ENCODE measurements around the gene TFCP2L1.
"Not testable (repeated sequence)": the region's sequence is repeated elsewhere in the genome, so short reads cannot be mapped to it uniquely, and the experiment has no call there.

The TFCP2L1 gene, protein sequence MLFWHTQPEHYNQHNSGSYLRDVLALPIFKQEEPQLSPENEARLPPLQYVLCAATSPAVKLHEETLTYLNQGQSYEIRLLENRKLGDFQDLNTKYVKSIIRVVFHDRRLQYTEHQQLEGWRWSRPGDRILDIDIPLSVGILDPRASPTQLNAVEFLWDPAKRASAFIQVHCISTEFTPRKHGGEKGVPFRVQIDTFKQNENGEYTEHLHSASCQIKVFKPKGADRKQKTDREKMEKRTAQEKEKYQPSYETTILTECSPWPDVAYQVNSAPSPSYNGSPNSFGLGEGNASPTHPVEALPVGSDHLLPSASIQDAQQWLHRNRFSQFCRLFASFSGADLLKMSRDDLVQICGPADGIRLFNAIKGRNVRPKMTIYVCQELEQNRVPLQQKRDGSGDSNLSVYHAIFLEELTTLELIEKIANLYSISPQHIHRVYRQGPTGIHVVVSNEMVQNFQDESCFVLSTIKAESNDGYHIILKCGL

DNA sequence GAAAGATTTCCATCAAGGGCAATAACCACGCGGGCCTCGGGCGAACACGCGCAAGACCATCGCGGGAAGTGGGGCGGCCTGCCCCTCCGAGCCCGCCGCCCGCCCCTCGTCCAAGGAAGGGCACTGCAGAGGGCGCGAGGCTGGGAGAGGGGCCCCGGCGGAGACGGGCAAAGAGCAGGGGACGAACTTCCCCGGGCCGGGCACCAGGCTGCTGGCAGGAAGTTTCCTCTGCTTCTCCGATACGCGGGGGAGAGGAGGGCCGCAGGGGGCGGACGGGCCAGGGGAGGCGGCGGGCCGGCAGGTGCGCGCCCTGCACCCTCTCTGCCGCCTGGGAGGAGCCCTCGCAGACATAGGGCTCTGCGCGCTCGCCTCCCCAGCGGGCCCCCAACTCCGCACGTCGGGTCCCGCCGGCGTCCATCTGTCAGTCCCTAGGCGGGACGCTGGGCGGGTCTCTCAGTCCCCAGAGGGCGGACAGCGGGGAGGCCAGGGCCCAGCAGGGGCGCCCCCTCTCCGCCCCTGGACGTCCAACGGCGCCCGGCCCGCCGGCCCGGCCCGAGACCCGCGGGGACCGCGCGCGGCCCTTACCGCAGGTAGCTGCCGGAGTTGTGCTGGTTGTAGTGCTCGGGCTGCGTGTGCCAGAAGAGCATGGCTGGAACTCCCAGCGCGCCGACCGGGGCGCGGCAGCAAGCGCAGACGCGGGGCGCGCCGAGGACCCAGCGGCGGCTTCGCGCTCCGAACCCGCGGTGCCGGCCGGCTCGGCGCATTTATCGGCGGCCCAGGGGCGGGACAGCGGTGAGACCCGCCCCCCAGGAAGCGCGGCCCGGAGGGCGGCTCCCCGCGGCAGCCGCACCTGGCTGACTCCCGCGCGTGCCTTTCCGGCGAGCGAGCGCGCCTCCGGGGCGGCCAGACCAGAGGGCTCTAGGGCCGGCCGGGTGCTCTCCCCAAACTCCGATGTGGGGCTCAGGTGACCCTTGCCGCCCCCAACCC lies at the start of gene TFCP2L1:
Gene TFCP2L1 (minus strand): TSS at position 740 of the 987 bp plus-strand sequence. CDS start 93 bp downstream, at position 647.
- DNase-seq (ENCODE audit: low read depth) = no peak

DNA sequence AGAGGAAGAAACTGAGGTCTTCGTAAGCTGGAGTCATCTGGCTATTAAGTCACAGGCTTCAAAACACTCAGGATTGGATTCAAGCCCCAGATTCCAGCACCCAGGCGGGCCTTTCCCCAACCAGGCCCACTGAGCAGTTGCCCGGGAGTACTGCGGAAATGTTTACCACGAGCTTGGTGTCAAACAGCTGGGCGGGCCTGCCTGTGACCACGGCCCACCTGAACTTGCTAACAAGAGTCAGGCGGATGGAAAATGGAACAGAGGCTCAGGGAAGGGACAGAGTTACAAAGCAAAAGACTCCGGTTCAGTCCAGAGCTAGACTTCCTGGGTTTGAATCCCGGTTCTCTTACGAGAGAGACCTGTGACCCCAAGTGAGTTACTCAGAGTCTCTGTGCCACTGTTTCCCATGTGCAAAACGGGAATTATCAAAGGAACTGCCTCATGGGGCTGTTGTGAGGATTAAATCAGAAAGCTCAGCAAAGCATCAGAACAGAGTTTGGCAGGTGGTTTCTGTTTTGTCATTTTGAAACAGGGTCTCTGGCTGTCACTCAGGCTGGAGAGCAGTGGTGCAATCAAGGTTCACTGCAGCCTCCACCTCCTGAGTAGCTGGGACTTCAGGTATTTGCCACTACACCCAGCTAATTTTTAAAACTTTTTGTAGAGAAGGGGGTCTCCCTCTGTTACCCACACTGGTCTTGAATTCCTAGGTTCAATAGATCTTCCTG lies 49.0 kb upstream of the TFCP2L1 start:
- no peak for DNase-seq (ENCODE audit: low read depth)

DNA sequence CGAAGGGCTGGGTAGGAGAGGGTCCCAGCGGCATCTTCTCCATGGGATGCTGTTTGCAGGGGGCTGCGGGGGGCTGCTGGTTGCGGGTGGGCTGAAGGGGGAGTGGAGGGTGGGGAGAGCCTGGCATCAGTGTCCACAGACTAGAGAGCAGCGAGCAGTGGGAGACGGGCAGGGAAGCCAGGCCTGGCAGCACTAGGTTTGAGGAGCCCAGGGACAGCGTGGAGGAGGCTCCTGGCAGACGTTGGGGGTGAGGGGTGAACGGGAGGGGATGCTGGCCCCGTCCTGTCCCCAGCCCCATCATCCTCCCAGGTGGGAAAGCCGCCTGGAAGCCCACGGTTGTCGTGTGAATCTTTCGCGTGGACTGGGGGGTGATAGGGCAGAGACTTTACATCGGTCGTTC lies 48.2 kb upstream of the TFCP2L1 start:
- no peak for DNase-seq (ENCODE audit: low read depth)

DNA sequence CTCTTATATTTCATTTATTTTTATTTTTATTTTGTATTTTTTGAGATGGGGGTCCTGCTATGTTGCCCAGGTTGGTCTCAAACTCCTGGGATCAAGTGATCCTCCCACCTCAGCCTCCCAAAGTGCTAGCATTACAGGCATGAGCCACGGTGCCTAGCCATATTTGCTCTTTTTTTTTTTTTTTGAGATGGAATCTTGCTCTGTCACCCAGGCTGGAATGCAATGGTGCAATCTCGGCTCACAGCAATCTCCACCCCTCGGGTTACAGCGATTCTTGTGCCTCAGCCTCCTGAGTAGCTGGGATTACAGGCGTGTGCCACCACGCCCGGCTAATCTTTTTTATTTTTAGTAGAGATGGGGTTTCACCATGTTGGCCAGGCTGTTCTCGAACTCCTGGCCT lies 46.3 kb upstream of the TFCP2L1 start:
- not testable (repeated sequence) for DNase-seq (ENCODE audit: low read depth)

DNA sequence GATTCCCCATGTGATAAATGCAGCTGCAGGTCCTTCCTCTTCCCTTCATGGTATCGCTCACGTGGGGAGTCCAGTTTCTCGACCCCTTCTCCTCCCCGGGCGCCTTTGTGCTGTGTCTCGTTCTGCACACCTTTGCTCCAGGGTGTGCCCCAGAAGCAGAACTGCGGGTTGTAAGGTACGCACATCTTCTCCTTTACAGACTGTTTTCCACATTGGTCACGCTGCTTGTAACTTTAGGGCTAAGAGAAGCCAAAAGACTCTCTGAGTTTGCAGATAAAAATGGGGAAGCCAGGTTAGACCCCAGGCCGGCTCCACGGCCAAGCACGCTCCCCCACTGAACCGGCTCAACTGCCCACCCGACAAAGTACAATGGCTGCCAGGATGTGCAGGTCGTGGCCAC lies 45.9 kb upstream of the TFCP2L1 start:
- DNase-seq (ENCODE audit: low read depth) = no peak

DNA sequence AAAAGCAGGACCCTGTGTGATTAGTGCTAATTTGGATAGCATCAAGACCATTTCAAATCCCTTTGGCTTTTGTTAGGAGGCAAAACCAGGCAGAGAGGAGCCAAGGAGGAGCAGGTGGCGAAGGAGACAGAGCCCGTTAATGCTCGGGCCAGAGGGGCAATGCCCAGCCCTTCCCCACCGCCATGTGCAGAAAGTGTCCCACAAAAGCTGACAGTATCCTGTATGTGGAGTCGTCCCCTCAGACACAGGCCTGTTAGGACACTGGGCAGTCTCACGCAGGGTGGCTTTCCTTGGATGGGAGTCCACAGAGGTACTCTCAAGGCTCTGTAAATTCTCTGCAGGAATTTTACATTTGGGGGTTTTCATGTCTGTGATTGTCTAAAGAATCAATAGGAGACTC lies 44.8 kb upstream of the TFCP2L1 start:
- no peak for DNase-seq (ENCODE audit: low read depth)

DNA sequence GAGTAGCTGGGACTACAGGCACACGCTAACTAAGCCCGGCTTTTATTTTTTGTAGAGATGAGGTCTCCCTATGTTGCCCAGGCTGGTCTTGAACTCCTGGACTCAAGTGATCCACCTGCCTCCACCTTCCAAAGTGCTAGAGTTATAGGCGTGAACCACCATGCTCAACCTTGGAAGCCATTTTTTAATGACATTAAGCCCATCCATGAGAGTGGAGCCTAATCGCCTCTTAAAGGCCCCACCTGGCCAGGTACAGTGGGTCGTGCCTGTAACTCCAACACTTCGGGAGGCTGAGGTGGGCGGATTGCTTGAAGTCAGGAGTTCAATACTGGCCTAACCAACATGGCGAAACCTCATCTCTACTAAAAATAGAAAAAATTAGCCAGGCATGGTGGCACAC lies 41.6 kb upstream of the TFCP2L1 start:
- no peak for DNase-seq (ENCODE audit: low read depth)

DNA sequence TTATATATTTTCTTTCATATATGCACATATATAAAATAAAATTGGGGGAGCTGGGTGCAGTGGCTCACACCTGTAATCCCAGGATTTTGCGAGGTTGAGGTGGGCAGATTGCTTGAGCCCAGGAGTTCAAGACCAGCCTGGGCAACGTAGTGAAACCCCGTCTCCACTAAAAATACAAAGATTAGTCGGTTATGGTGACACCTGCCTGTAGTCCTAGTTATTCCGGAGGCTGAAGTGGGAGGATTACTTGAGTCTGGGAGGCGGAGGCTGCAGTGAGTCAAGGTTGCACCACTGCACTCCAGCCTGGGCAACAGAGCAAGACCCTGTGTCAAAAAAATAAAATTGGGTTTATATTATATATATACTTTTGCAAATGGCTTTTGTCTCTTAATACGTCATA lies 39.6 kb upstream of the TFCP2L1 start:
- no peak for DNase-seq (ENCODE audit: low read depth)

DNA sequence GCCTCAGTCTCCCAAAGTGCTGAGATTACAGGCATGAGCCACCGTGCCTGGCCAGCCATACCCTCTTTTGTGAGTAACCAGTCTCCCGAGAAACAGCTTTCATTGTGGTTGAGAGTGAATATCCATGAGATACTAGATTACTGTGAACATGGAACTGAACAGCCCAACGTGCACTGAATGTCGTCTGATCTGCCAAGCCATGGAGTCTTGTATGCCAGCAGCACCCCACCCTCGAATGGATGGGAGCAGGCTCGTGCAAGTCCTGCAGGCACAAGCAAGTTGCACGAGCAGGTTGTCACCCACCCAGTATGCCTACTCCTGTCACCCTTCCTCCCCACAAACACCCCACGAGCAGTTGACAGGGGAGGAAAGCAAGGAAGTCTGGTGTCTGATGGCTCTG lies 36.5 kb upstream of the TFCP2L1 start:
- no peak for DNase-seq (ENCODE audit: low read depth)

DNA sequence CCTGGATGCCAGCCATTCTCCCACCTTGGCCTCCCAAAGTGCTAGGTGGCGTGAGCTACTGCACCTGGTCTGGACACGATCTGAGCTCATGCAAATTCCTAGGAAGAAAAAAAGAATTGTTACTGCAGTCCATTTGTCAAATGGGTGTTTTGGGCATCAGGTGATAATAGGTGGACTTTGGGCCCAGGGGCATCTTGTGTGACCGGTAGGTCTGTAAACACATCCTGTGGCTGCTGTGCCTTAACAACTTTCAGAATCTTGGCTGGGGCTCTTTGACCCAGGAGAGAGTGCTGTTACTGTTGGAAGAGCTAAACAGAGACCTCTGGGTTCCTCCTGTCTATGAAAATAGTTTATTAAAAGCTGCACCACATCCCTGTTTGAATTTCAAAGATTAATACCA lies 34.9 kb upstream of the TFCP2L1 start:
- DNase-seq (ENCODE audit: low read depth) = no peak

DNA sequence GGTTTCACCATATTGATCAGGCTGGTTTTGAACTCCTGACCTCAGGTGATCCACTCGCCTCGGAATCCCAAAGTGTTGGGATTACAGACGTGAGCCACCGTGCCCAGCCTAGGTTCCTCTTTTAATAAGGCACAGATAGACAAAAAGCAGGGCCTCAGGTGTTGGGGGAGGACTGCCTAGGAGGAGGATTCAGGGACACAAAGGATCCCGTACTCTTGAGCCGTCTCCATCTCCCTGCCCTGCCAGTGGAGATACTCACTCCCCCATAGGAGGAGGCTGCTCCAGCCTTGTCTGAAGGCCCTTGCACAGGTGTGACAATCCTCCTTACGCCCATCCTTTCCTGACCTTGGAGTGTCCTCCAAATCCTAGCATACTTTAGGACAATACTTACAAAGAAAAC lies 32.0 kb upstream of the TFCP2L1 start:
- no peak for DNase-seq (ENCODE audit: low read depth)

DNA sequence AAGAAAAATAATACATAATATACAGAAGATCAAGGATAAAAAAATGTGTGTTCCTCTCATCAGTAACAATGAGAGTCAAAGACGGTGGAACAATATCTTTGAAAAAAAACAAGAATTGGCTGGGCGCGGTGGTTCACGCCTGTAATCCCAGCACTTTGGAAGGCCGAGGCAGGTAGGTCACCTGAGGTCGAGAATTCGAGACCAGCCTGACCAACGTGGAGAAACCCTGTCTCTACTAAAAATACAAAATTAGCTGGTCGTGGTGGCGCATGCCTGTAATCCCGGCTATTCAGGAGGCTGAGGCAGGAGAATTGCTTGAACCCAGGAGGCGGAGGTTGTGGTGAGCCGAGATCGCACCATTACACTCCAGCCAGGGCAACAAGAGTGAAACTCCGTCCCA lies 28.7 kb upstream of the TFCP2L1 start:
- DNase-seq (ENCODE audit: low read depth) = not testable (repeated sequence)

DNA sequence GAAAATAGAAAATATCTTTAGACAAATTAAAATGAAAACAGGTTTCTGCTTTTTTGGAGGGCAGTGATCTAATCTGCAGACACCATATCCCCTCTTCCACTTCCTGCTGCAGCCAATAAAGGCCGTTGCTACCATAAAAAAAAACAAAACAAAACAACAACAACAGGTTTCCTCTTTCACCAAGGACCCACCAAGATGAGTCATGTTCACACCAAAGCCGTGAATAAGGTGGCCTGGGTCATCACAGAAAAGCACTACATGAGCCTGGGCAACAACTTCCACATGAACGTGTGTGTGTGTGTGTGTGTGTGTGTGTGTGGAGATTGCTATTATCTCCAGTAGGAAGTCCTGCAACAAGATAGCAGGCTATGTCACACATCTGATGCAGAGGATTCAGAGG lies 24.8 kb upstream of the TFCP2L1 start:
- no peak for DNase-seq (ENCODE audit: low read depth)

DNA sequence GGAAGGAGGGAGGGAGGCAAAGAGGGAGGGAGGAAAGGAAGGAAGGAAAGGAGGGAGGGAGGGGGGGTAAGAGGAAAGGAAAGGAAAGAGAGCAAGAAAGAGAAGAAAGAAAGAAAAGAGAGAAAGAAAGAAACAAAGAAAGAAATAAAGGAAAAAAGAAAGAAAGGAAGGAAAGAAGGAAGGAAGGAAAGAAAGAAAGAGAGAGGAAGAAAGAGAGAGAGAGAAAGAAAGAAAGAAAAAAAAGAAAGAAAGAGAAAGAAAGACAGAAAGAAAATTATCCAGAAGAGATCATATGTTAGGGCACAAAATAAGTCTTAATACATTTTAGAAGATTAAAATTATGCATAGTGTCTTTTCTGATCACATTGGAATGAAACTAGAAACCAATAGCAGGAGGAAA lies 24.3 kb upstream of the TFCP2L1 start:
- no peak for DNase-seq (ENCODE audit: low read depth)

DNA sequence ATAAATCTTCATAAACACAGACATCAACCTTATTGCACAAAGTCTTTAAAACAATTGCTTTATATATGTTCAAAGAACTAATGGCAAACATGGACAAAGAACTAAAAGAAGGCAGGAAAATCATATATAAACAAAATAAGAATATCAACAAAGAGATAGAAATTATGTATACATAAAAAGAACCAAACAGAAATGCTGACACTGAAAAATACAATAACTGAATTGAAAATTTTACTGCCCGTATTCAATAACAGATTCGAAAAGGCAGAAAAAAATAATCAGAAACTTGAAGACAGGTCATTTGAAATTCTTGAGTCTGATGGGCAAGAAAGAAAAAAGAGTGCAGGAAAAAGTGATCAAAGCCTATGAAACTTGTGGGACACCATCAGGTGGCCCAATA lies 22.0 kb upstream of the TFCP2L1 start:
- DNase-seq (ENCODE audit: low read depth) = no peak

DNA sequence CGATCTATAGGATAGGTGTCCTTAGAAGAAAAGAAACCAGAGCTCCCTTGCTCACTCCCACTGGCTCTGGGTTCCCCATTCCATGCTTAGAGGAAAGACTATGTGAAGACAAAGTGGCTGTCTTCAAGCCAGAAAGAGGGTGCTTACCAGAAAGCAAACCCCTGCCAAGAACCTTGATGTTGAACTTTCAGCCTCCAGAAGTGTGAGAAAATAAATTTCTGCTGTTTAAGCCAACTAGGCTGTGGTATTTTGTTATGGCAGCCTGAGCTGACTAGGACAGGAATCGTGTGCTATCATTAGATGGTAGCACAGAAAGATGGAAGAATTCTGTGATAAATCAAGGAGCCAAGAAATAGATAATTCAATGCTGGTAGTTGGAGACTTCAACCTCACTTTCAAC lies 19.9 kb upstream of the TFCP2L1 start:
- DNase-seq (ENCODE audit: low read depth) = no peak

DNA sequence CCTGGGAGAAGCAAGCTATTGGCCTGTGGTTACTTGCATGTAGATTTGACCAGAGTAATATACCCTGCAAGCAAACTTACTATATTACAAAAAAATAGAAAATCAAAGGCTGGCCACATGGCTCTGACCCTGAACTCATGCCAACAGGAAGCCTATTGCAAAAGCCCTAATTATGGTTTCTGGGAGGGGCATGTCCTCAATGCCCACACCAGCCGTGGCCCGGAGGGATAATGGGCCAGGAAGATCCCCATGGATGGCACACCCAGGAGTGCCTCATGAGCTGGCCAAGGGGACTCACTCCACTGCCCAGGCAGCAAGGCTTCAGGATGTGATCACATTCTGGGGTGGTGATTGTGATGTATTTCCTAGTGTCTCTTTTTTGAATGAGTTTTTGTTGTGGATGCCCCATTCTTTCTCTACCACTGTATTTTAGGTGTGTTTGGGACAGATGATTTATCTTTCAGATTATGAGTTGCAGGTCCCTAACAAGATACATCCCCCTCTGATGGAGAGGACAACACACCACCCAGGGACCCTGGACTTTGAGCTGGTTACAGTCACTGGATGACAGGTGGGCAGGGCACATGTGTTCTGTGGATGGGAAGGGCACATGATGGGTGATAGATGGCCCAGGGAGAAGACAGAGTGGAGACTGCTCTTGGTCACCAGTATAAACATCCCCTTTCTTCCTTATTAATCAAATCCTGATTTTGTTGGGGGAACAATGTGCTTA lies 18.7 kb upstream of the TFCP2L1 start:
- no peak for DNase-seq (ENCODE audit: low read depth)

DNA sequence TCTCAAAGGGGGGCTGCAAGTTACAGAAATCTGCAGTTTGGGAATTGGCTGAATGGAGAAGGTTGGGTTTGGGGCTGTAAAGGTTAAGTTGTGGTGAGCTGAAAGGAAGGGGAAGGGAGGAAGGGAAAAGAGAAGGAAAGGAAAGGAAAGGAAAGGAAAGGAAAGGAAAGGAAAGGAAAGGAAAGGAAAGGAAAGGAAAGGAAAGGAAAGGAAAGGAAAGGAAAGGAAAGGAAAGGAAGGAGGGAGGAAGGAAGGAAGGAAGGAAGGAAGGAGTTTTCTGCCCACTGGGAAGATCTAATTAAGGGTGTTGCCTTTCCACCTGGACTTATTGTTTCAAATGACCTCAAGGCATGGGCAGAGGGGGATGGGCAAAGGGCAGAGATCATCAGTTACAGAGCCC lies 16.2 kb upstream of the TFCP2L1 start:
- DNase-seq (ENCODE audit: low read depth) = not testable (repeated sequence)

DNA sequence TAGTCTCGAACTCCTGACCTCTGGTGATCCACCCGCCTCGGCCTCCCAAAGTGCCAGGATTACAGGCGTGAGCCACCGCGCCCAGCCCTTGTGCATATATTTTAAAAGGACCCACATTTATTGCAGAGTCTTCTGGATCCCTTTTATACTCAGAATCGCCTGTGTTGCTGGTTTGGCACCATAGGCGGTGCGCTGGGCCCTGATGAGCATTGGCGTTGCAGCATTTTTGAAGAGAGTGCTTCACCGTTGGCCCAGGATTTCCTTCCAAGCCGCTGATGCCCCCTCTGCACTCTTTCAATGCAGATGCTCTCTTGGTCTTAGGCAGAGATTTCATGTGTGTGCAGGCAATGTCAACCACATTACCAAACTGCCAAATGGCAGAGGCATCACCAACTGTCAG lies 13.5 kb upstream of the TFCP2L1 start:
- no peak for DNase-seq (ENCODE audit: low read depth)

DNA sequence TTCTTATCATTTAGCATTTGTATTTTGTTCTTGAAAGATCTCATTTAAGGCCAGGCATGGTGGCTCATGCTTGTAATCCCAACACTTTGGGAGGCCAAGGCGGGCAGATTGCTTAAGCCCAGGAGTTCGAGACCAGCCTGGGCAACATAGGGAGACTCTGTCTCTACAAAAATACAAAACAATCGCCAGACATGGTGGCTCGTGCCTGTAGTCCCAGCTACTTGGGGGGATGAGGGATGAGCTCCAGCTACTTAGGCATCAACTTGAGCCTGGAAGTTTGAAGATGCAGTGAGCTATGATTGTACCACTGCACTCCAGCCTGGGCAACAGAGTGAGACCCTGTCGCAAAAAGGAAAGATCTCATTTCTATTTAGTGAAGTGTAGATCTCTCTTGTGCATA lies 12.9 kb upstream of the TFCP2L1 start:
- not testable (repeated sequence) for DNase-seq (ENCODE audit: low read depth)

DNA sequence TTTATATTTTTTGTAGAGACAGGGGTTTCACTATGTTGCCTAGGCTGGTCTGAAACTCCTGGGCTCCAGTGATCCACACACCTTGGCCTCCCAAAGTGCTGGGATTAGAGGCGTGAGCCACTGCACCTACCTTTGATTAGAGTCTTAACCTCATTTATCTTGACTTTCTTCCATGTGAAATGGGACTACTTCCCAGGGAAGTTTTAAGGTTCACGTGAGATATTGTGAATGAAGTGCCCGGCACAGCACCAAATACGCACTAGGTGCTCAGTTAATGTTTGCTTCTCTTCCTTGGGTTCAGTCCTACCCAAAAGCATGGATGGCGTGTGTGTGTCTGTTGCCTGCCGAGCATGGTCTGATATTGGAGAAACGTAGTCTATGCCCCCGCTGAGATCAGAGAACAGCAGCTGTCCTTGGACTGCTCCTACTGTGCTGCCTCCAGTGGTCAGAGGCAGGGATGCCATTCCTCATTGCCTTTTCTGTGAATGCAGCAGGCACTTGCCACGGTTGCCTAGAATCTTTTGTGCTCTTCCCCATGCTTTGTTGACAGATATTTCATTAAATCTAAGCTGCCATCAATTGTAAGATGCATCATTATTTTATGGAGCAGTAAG lies 12.3 kb upstream of the TFCP2L1 start:
- no peak for DNase-seq (ENCODE audit: low read depth)

Data from stimulated activated CD4-positive, alpha-beta T cell treated with anti-CD3 and anti-CD28 coated beads, Interleukin-2, amount 100 ng/mL, for 4 hours (primary cell).